Thyroid gland (tissue), 4 donors: ENCODE data around the gene PUDP.

ENCODE experiments used
- CTCF ChIP-seq, 6 experiments: fragments of 200-600 bp in 3 of 6; fragments of 450-650 bp in 3 of 6; sonication (generic) in 3 of 6; IDR thresholded peaks; one replicate each; pipeline ENCODE4 v1.5.1; 2016 to 2019; ENCODE audit warnings: antibody characterized with exemption in 6 of 6, mild to moderate bottlenecking in 2 of 6, inconsistent platforms in 1 of 6, moderate library complexity in 1 of 6
- POLR2A ChIP-seq, 2 donors: fragments of 450-650 bp; IDR thresholded peaks; one replicate each; pipeline ENCODE4 v1.6.1; 2017; ENCODE audit warnings: antibody characterized with exemption in 2 of 2, mild to moderate bottlenecking in 2 of 2, moderate library complexity in 1 of 2

- TF ChIP-seq CTCF (IDR thresholded peaks at IDR 0.05) (no peak), POLR2A (IDR thresholded peaks at IDR 0.05) (no peak)
Measured at GRCh38 chrX:7045238-7045955, 102.6 kb downstream of the PUDP start.
